HepG2 (cell line): ENCODE measurements around the gene NISCH. TPM values are rescaled to one million over a fixed set of nuclear protein-coding genes. Genes with fewer than 3 reads are reported as not detected.
A peak's percentile ranks its signal among the peaks of the same experiment; 100 is the strongest.

ENCODE experiments used
- CAMTA2 ChIP-seq: sonication (generic); formaldehyde crosslinking; IDR thresholded peaks from 2 replicates; pipeline ENCODE4 v1.4.0; 2020; ENCODE audit warnings: mild to moderate bottlenecking, missing genetic modification reagents, borderline replicate concordance
- CBX2 ChIP-seq, 2 experiments: fragments of 200-600 bp in 1 of 2; sonication (generic); formaldehyde crosslinking in 1 of 2; IDR thresholded peaks; 2 replicates each; pipeline versions ENCODE4 v1.7.0 to v1.8.1; 2018 to 2022; ENCODE audit warnings: low read depth in 2 of 2, low read length in 1 of 2, mild to moderate bottlenecking in 1 of 2, missing genetic modification reagents in 1 of 2
- CEBPZ ChIP-seq: IDR thresholded peaks from 2 replicates; pipeline ENCODE4 v1.6.1; 2012; ENCODE audit warnings: low read length, improper control_type of control experiment
- EEA1 ChIP-seq: sonication (generic); formaldehyde crosslinking; IDR thresholded peaks from 2 replicates; pipeline ENCODE4 v1.5.1; 2020; ENCODE audit warnings: mild to moderate bottlenecking, missing genetic modification reagents, borderline replicate concordance
- ESRRA ChIP-seq: sonication (generic); formaldehyde crosslinking; IDR thresholded peaks from 2 replicates; pipeline ENCODE4 v1.5.1; 2020; ENCODE audit warnings: mild to moderate bottlenecking, low read depth, missing genetic modification reagents
- MATR3 ChIP-seq: sonication (generic); formaldehyde crosslinking; IDR thresholded peaks from 2 replicates; pipeline ENCODE4 v1.4.0; 2020; ENCODE audit warnings: missing genetic modification reagents
- MED13 ChIP-seq: sonication (generic); formaldehyde crosslinking; IDR thresholded peaks from 2 replicates; pipeline ENCODE4 v1.5.0; 2020; ENCODE audit warnings: missing genetic modification reagents
- NFATC3 ChIP-seq: sonication (generic); formaldehyde crosslinking; IDR thresholded peaks from 2 replicates; pipeline ENCODE4 v1.5.1; 2020; ENCODE audit warnings: mild to moderate bottlenecking, missing genetic modification reagents
- RBM22 ChIP-seq: fragments of 200-400 bp; formaldehyde crosslinking; optimal IDR thresholded peaks from 2 replicates; pipeline ENCODE3; 2017; ENCODE audit warnings: mild to moderate bottlenecking, low read length, moderate library complexity
- RFXAP ChIP-seq: sonication (generic); formaldehyde crosslinking; IDR thresholded peaks from 2 replicates; pipeline ENCODE4 v1.4.0; 2020; ENCODE audit warnings: missing genetic modification reagents, borderline replicate concordance
- SMAD3 ChIP-seq: sonication (generic); formaldehyde crosslinking; IDR thresholded peaks from 2 replicates; pipeline ENCODE4 v1.4.0; 2020; ENCODE audit warnings: missing genetic modification reagents
- ZMYM2 ChIP-seq: sonication (generic); formaldehyde crosslinking; IDR thresholded peaks from 2 replicates; pipeline ENCODE4 v1.8.0; 2022; ENCODE audit warnings: mild to moderate bottlenecking, missing genetic modification reagents
- ZNF10 ChIP-seq: sonication (generic); formaldehyde crosslinking; IDR thresholded peaks from 2 replicates; pipeline ENCODE4 v1.4.0; 2020; ENCODE audit warnings: mild to moderate bottlenecking, low read depth, missing genetic modification reagents, borderline replicate concordance
- ZNF282 ChIP-seq: fragments of 450-650 bp; IDR thresholded peaks from 2 replicates; pipeline ENCODE4 v1.6.1; 2018; ENCODE audit not compliant: partially characterized antibody
- ZNF605 ChIP-seq: sonication (generic); formaldehyde crosslinking; IDR thresholded peaks from 2 replicates; pipeline ENCODE4 v1.8.0; 2022; ENCODE audit warnings: mild to moderate bottlenecking, missing genetic modification reagents
- ZSCAN29 ChIP-seq: sonication (generic); formaldehyde crosslinking; conservative IDR thresholded peaks from 2 replicates; pipeline ENCODE4 v1.4.0; 2020; ENCODE audit warnings: mild to moderate bottlenecking, missing genetic modification reagents
- polyA plus RNA-seq, 8 experiments: library from polyadenylated mRNA; depleted of rRNA in 3 of 8; stranded (reverse) in 7 of 8; unstranded in 1 of 8; fragments of >200 nt; fragmentation: Illumina TruSeq in 4 of 8; extraction: Trizol in 4 of 8; gene quantifications; 2 replicates each; pipeline versions ENCODE4 v1.2.1 to v1.2.3, GENCODE V29; 2011 to 2016; ENCODE audit warnings: low read depth in 4 of 8, missing spikeins in 1 of 8, mixed read lengths in 1 of 8; ENCODE audit not compliant: insufficient read depth in 1 of 8
- total RNA-seq, 5 experiments: library from RNA; depleted of rRNA; stranded (reverse); fragments of >200 nt; fragmentation: Illumina TruSeq; extraction: Trizol; gene quantifications; 2 replicates each; pipeline ENCODE4 v1.2.3, GENCODE V29; 2016; ENCODE audit warnings: low read depth in 1 of 5
- TF ChIP-seq, protein P1 (sequence below): sonication (generic); formaldehyde crosslinking; IDR thresholded peaks from 2 replicates; pipeline ENCODE4 v1.5.1; 2020; ENCODE audit warnings: missing genetic modification reagents, mild to moderate bottlenecking, borderline replicate concordance
- TF ChIP-seq, protein P2 (sequence below): sonication (generic); formaldehyde crosslinking; IDR thresholded peaks from 2 replicates; pipeline ENCODE4 v1.9.0; 2021; ENCODE audit warnings: missing genetic modification reagents, borderline replicate concordance
- TF ChIP-seq, protein P3 (sequence below): sonication (generic); formaldehyde crosslinking; IDR thresholded peaks from 2 replicates; pipeline ENCODE4 v1.4.0; 2020; ENCODE audit warnings: missing genetic modification reagents

The NISCH gene
- total and polyA plus RNA-seq, 2 of the 13 experiments (the other 11 are each of a cell fraction or from before 2014, with no cell fraction given), result 27.0 to 47.6 TPM

- peak; percentile 91; the same call in 1 of the 2 replicates for TF ChIP-seq RFXAP
- no peak for TF ChIP-seq CBX2 (IDR thresholded peaks at IDR 0.05; ENCODE audit: low read depth, low read length)
- TF ChIP-seq CBX2 (CRISPR knock-in tag; IDR thresholded peaks at IDR 0.05; ENCODE audit: low read depth), result no peak
- TF ChIP-seq ZMYM2, result no peak
- peak; percentile 78; the same call in 1 of the 2 replicates for TF ChIP-seq EEA1 (CRISPR knock-in tag)
- TF ChIP-seq, protein P1, sequence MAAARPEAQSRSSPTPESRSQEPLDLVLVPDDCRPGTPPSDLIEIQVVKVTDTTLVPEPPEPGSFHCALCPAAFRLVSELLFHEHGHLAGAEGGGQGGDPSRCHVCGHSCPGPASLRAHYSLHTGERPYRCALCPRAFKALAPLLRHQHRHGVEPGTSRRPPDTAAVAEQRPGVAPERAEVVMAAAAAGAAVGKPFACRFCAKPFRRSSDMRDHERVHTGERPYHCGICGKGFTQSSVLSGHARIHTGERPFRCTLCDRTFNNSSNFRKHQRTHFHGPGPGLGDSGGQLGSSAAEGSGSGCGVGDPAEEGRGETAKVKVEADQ (CRISPR knock-in tag), result peak; percentile 80; the same call in 1 of the 2 replicates
- TF ChIP-seq MED13 (CRISPR knock-in tag), result peak; percentile 87
- no peak for TF ChIP-seq ZNF10 (CRISPR knock-in tag)
- no peak for TF ChIP-seq CEBPZ
- TF ChIP-seq NFATC3 (CRISPR knock-in tag), result 0 out of 2 replicates have a peak, but pooled peaks have one; percentile 78
- no peak; the same call in 1 of the 2 replicates for TF ChIP-seq SMAD3 (CRISPR knock-in tag)
- no peak for TF ChIP-seq MATR3 (CRISPR knock-in tag)
- TF ChIP-seq ZNF605 (CRISPR knock-in tag), result peak; percentile 46
- TF ChIP-seq RBM22, result no peak
- no peak; the same call in 1 of the 2 replicates for TF ChIP-seq ZSCAN29
- peak; percentile 96 for TF ChIP-seq CAMTA2
- TF ChIP-seq ZNF282, result no peak
- TF ChIP-seq, protein P2, sequence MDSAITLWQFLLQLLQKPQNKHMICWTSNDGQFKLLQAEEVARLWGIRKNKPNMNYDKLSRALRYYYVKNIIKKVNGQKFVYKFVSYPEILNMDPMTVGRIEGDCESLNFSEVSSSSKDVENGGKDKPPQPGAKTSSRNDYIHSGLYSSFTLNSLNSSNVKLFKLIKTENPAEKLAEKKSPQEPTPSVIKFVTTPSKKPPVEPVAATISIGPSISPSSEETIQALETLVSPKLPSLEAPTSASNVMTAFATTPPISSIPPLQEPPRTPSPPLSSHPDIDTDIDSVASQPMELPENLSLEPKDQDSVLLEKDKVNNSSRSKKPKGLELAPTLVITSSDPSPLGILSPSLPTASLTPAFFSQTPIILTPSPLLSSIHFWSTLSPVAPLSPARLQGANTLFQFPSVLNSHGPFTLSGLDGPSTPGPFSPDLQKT (CRISPR knock-in tag), result 0 out of 2 replicates have a peak, but pooled peaks have one; percentile 39
- TF ChIP-seq ESRRA (CRISPR knock-in tag), result peak; percentile 47; the same call in 1 of the 2 replicates
- TF ChIP-seq, protein P3, sequence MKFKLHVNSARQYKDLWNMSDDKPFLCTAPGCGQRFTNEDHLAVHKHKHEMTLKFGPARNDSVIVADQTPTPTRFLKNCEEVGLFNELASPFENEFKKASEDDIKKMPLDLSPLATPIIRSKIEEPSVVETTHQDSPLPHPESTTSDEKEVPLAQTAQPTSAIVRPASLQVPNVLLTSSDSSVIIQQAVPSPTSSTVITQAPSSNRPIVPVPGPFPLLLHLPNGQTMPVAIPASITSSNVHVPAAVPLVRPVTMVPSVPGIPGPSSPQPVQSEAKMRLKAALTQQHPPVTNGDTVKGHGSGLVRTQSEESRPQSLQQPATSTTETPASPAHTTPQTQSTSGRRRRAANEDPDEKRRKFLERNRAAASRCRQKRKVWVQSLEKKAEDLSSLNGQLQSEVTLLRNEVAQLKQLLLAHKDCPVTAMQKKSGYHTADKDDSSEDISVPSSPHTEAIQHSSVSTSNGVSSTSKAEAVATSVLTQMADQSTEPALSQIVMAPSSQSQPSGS (CRISPR knock-in tag), result peak; percentile 79
These were observed 81.2 kb downstream of the NISCH start, which contains the start of gene UQCC5 (continued) for GRCh38 chr3:52536369-52537164.
